Ovary (tissue), 9 donors: ENCODE data around the gene TSPAN31. TPM values are rescaled to one million over a fixed set of nuclear protein-coding genes. Genes with fewer than 3 reads are reported as not detected.

Experiments used
- DNase-seq, 5 donors: peaks; one replicate each; pipeline ENCODE4 v3.0.0-alpha.2; 2019 to 2020
- H3K27ac ChIP-seq, 2 donors: fragments of 200-600 bp; one replicate each; pipeline versions ENCODE4 v1.5.1 to v1.8.0; 2019 to 2022
- H3K27me3 ChIP-seq: fragments of 200-600 bp; one replicate; pipeline ENCODE4 v1.8.0; 2022
- H3K36me3 ChIP-seq: fragments of 200-600 bp; sonication (generic); one replicate; pipeline ENCODE4 v1.5.1; 2019
- H3K4me1 ChIP-seq: one replicate; pipeline ENCODE4 v1.8.1; 2013; ENCODE audit warnings: mild to moderate bottlenecking, moderate library complexity; ENCODE audit not compliant: insufficient read depth
- H3K4me3 ChIP-seq: fragments of 200-600 bp; sonication (generic); one replicate; pipeline ENCODE4 v1.5.1; 2017
- H3K9me3 ChIP-seq, 2 donors: fragments of 200-600 bp in 1 of 2; sonication (generic) in 1 of 2; one replicate each; pipeline versions ENCODE4 v1.5.1 to v1.8.1; 2013 to 2019; ENCODE audit warnings: mild to moderate bottlenecking in 1 of 2, moderate library complexity in 1 of 2
- CTCF ChIP-seq, 3 donors: fragments of 450-650 bp in 2 of 3; fragments of 200-600 bp in 1 of 3; IDR thresholded peaks; one replicate each; pipeline versions ENCODE4 v1.5.1 to v1.8.0; 2016 to 2022; ENCODE audit warnings: antibody characterized with exemption in 3 of 3, mild to moderate bottlenecking in 1 of 3
- EP300 ChIP-seq: sonication (generic); formaldehyde crosslinking; IDR thresholded peaks from one replicate; pipeline ENCODE4 v1.6.1; 2017; ENCODE audit warnings: antibody characterized with exemption
- POLR2A ChIP-seq: fragments of 450-650 bp; IDR thresholded peaks from one replicate; pipeline ENCODE4 v1.6.1; 2017; ENCODE audit warnings: antibody characterized with exemption, mild to moderate bottlenecking, moderate library complexity
- WGBS, 3 donors: extraction: QIAGEN DNeasy Blood & Tissue Kit in 1 of 3; methylation state at CpG; one replicate each; pipeline versions ENCODE4 v1.1.5 to v1.1.7; 2013 to 2017; 5-methylcytosine and 5-hydroxymethylcytosine counted together
- intact Hi-C, 4 donors: fragments of 100-400 bp; cut with DNase I; formaldehyde crosslinking; loops; one replicate each; pipeline versions ENCODE4 v1.11.0 to v1.15.1; 2022 to 2023
- polyA plus RNA-seq, 2 donors: library from polyadenylated mRNA; stranded (reverse); fragments of 200-250 nt in 1 of 2; fragments of 350-450 nt in 1 of 2; fragmentation: Illumina TruSeq in 1 of 2; extraction: RNeasy Lipid Tissue Mini Kit (QIAGEN cat#74804) in 1 of 2; gene quantifications; one replicate each; pipeline ENCODE4 v1.2.3, GENCODE V29; 2013 to 2014
- total RNA-seq, 7 donors: library from RNA; depleted of rRNA in 2 of 7; stranded (reverse); fragments of >200 nt in 2 of 7; fragmentation: NEBNext Ultra II Directional in 3 of 7; extraction: Animal tissue kit (Norgen Biotek cat#: 25700) in 3 of 7; gene quantifications; one replicate each; pipeline versions ENCODE4 v1.1.0 to v1.2.4, GENCODE V29; 2016 to 2023
- donor health status: DM: no; HTN: no; CAD: no; lungs with moderate emphysema.
- donor health status: DM: no; HTN: no; CAD: no.
- donor health status: Bipolar disorder and iron deficiency.
- donor health status: DM: yes; HTN: yes; CAD: no.
- donor health status: DM: no; HTN: no; CAD: no.
- donor health status: DM: yes; HTN: yes; CAD: no.

TSPAN31 gene
- total and polyA plus RNA-seq, 9 donors: 27.7 to 64.0 (median 43.9) TPM

- Histone ChIP-seq H3K27me3 (no peaks in the 10 kb centered on the region), H3K27ac (no peak overlapping the region)
- intact Hi-C loops: no loop called here
Observed at GRCh38 chr12:57725851-57726150, 19.0 kb upstream of the TSPAN31 start.

GRCh38 chr12:57726151-57726883 is 18.5 kb upstream of the TSPAN31 start:
- H3K4me3 ChIP-seq: peak overlapping the region; percentile 58
- WGBS, 3 donors: 3 to 11% (median 4%) methylated on average over 50 to 79 of the region's 79 CpGs
- intact Hi-C loops: no loop called here
- peaks cover 7% of the 10 kb centered on the region for H3K4me1 ChIP-seq
- DNase-seq: peak; percentile 75 to 86 (median 85)
- H3K36me3 ChIP-seq: no peaks in the 10 kb centered on the region
- H3K27me3 ChIP-seq: no peaks in the 10 kb centered on the region
- no peak overlapping the region for H3K27ac ChIP-seq
- no peaks in the 10 kb centered on the region for H3K9me3 ChIP-seq
- TF ChIP-seq POLR2A (no peak), EP300 (no peak), CTCF (IDR thresholded peaks at IDR 0.05) (peak; percentile 43 to 73 (median 59))

More at GRCh38 chr12:57725851-57726150, 19.0 kb upstream of the TSPAN31 start:
- H3K4me3 ChIP-seq: peak overlapping the region; percentile 58
- 0 to 12% (median 3%) methylated on average over 7 to 10 of the region's 10 CpGs for WGBS, 3 donors
- DNase-seq: no peak
- H3K4me1 ChIP-seq: peaks cover 7% of the 10 kb centered on the region
- TF ChIP-seq CTCF (IDR thresholded peaks at IDR 0.05) (no peak), POLR2A (no peak), EP300 (no peak)
- no peaks in the 10 kb centered on the region for H3K9me3 ChIP-seq
- H3K36me3 ChIP-seq: no peaks in the 10 kb centered on the region

GRCh38 chr12:57726884-57727757 is 17.7 kb upstream of the TSPAN31 start:
- whole genome bisulfite sequencing, 3 donors: 21 to 37% (median 27%) methylated on average over 70 to 76 of the region's 76 CpGs
- no peaks in the 10 kb centered on the region for H3K9me3 ChIP-seq
- TF ChIP-seq EP300 (no peak), CTCF (IDR thresholded peaks at IDR 0.05) (peak in 2 of 3 donors; percentile 55 to 74)
- peak in 4 of 5 donors; percentile 56 to 71 (median 70) for DNase-seq
- peak overlapping the region; percentile 58 for H3K4me3 ChIP-seq
- H3K27me3 ChIP-seq: no peaks in the 10 kb centered on the region
- H3K27ac ChIP-seq: no peak overlapping the region
- intact Hi-C loops: no loop called here
- no peaks in the 10 kb centered on the region for H3K36me3 ChIP-seq
- peaks cover 7% of the 10 kb centered on the region for H3K4me1 ChIP-seq

GRCh38 chr12:57727758-57728395 is 17.0 kb upstream of the TSPAN31 start:
- H3K4me1 ChIP-seq: peaks cover 7% of the 10 kb centered on the region
- no peak overlapping the region for H3K27ac ChIP-seq
- no peaks in the 10 kb centered on the region for H3K36me3 ChIP-seq
- no peak overlapping the region for H3K4me3 ChIP-seq
- TF ChIP-seq EP300: no peak
- no peak for TF ChIP-seq CTCF (IDR thresholded peaks at IDR 0.05)
- TF ChIP-seq POLR2A: no peak
- intact Hi-C loops: no loop called here
- WGBS, 3 donors: 63 to 75% (median 74%) methylated on average over 21 of the region's 21 CpGs
- peak in 1 of 5 donors; percentile 15 for DNase-seq
- H3K27me3 ChIP-seq: no peaks in the 10 kb centered on the region
- H3K9me3 ChIP-seq: no peaks in the 10 kb centered on the region
